GM12801 (cell line): ENCODE measurements around the gene OVCH2.

ENCODE experiments used
- CTCF ChIP-seq: IDR thresholded peaks from one replicate; pipeline ENCODE4 v1.5.1; 2011; ENCODE audit warnings: control low read depth; ENCODE audit not compliant: insufficient read length; ENCODE audit errors: extremely low read depth

Gene OVCH2

GRCh38 chr11:7691759-7692350, 14.4 kb downstream of the OVCH2 start:
- no peak for TF ChIP-seq CTCF

DNA sequence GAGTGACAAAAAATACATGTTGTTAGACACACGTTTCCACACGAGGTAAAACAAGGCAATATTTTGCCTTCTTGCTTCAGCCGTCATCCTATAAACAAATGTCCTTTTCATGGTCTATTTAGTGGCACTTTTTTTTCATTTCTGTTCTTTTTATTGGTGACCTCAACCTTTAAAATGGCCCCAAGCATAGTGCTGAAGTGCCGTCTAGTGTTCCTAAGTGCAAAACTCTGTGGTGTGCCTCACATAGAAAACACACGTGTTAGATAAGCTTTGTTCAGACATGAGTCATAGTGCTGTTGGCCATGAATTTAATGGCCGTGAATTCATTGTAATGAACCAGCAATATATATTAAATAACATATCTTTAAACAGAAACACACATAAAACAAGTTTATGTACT, 15.6 kb downstream of the OVCH2 start:
- no peak for TF ChIP-seq CTCF

DNA sequence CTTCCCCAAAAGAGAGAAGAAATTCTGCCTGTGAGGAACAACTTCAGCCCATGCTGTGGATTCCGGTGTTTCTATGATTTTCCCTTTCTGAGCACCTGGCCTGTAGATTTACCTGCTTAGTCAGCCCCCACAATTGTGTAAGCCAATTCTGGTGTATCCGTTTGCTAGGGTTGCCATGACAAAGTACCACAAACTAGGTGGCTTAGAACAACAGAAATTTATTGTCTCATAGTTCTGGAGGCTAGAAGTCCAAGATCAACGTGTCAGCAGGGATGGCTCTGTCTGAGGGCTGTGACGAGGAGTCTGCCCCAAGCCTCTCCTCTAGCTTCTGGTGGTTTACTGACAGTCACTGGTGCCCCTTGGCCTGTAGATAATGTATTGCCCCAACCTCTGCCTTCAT, 17.0 kb downstream of the OVCH2 start:
- TF ChIP-seq CTCF = no peak

GRCh38 chr11:7688238-7688826, 17.9 kb downstream of the OVCH2 start:
- no peak for TF ChIP-seq CTCF

- TF ChIP-seq CTCF = no peak
Measured at GRCh38 chr11:7687386-7687785, 18.9 kb downstream of the OVCH2 start.

- TF ChIP-seq CTCF = no peak
Measured at GRCh38 chr11:7686761-7687160, 19.5 kb downstream of the OVCH2 start.

DNA sequence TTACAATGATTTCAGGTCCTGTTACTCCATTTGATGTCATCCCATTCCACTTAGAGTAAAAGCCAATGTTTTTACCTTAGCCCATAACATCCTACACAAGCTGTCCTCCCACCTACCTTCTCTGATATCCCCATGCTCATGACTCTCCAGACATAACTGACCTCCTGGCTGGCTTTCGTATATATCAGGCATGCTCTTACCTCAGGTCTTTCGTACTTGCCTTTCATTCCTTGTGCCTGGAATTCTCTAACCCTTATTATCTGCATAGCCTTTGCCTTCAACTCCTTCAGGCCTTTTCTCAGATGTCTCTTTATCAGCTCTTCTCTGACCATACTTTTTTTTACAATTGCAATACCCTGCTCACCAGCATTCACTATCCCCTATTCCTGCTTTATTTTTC, 22.7 kb downstream of the OVCH2 start:
- no peak for TF ChIP-seq CTCF
